GM19025 (cell line): ENCODE data around the gene RFLNA.
"Not testable (repeated sequence)": the region's sequence is repeated elsewhere in the genome, so short reads cannot be mapped to it uniquely, and the experiment has no call there.

Source experiments
- ATAC-seq: cut with Tn5 transposase; IDR thresholded peaks from one replicate; pipeline ENCODE4 v1.9.1; 2021; ENCODE audit warnings: mild to moderate bottlenecking, low read depth, moderate library complexity; ENCODE audit not compliant: unreplicated experiment

The RFLNA gene

GRCh38 chr12:124317400-124317799, 22.5 kb downstream of the RFLNA start:
- no peak for ATAC-seq

- ATAC-seq, result no peak
Observed at GRCh38 chr12:124318278-124319020, 23.6 kb downstream of the RFLNA start.

GRCh38 chr12:124319368-124320050, 24.6 kb downstream of the RFLNA start:
- ATAC-seq, result no peak

GRCh38 chr12:124321040-124321481, 26.2 kb downstream of the RFLNA start:
- ATAC-seq, result no peak

GRCh38 chr12:124321556-124322270, 26.8 kb downstream of the RFLNA start:
- no peak for ATAC-seq

GRCh38 chr12:124322271-124322998, 27.5 kb downstream of the RFLNA start:
- no peak for ATAC-seq

GRCh38 chr12:124322999-124323328, 28.1 kb downstream of the RFLNA start:
- ATAC-seq, result not testable (repeated sequence)

- no peak for ATAC-seq
Observed at GRCh38 chr12:124323771-124324530, 29.1 kb downstream of the RFLNA start.

- ATAC-seq, result no peak
Observed at GRCh38 chr12:124324803-124325705, 30.2 kb downstream of the RFLNA start.

- no peak for ATAC-seq
Observed at GRCh38 chr12:124326104-124326503, 31.2 kb downstream of the RFLNA start.

GRCh38 chr12:124326871-124327270, 32.0 kb downstream of the RFLNA start:
- no peak for ATAC-seq

- ATAC-seq, result no peak
Observed at GRCh38 chr12:124327362-124328043, 32.6 kb downstream of the RFLNA start.

GRCh38 chr12:124328116-124328515, 33.2 kb downstream of the RFLNA start:
- ATAC-seq, result no peak

GRCh38 chr12:124328636-124329035, 33.7 kb downstream of the RFLNA start:
- no peak for ATAC-seq

- ATAC-seq, result no peak
Observed at GRCh38 chr12:124332058-124332672, 37.3 kb downstream of the RFLNA start.

- ATAC-seq, result no peak
Observed at GRCh38 chr12:124332900-124333299, 38.0 kb downstream of the RFLNA start.

GRCh38 chr12:124333724-124334123, 38.8 kb downstream of the RFLNA start:
- ATAC-seq, result no peak

GRCh38 chr12:124334266-124334665, 39.4 kb downstream of the RFLNA start:
- ATAC-seq, result no peak
